ENCODE data around the gene SPINT2. TPM values are rescaled to one million over a fixed set of nuclear protein-coding genes. Genes with fewer than 3 reads are reported as not detected.

The SPINT2 gene
- total RNA-seq, 1 experiment from 2014 or later, result not detected

DNA sequence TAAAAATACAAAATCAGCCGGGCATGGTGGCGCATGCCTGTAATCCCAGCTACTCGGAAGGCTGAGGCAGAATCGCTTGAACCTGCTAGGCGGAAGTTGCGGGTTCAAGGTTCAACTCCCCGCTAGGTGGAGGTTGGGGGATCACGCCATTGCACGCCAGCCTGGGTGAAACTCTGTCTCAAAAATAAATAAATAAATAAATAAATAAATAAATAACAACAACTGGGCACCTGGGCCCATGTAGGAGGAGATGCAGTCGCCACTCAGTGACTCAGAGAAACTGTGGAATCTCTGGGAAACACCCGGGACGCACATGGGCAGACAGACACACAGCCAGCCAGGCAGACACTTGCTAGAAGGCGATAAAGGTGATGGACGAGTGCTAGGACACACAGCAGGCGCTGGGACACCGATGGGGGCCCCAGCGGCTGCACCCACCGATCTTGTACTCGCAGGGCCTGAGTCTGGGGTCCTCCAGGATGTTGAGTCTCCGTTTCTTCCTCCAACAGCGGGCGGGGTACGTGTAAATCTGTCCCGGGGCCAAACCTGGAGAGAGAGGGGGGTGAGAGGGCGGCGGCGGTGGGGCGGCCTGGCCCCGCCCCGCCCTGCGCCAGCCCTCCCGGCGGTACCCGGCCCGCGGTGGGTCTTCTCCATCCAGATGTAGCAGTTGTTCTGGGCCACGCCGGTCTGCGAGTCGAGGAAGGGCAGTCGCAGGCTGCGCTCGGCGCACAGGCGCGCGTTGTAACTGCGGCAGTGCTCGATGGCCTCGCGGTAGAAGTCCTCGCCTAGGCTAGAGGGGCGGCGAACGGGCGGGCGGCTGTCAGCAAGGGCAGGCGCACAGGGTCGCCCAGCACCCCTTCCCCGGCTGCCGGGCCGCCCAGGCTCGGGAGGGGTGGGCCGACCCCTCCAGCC is 42.2 kb upstream of the SPINT2 start:
- ChIA-PET CTCF (no interaction called here), POLR2A (ENCODE audit: low non-redundant PET) (no interaction called here)
- DNase-seq (ENCODE audit: low spot score), result no peak
- no peaks in the 10 kb centered on the region for H3K36me3 ChIP-seq (ENCODE audit: insufficient read depth, low read length, poor library complexity, severe bottlenecking)
- intact Hi-C loops (cut with micrococcal nuclease; ENCODE audit: unreplicated experiment), result loop anchor here (10.0 kb wide), 2 partner anchors 77 to 317 kb away; partner anchors contain the start of genes SIPA1L3 and WDR87
- H3K27me3 ChIP-seq (replicated peaks; ENCODE audit: insufficient read depth, low read depth, low read length, poor library complexity), result no peaks in the 10 kb centered on the region
- no peaks in the 10 kb centered on the region for H3K4me1 ChIP-seq (ENCODE audit: insufficient read depth, low read length, poor library complexity, severe bottlenecking)
- no peak overlapping the region for H3K27ac ChIP-seq (ENCODE audit: low read depth, low read length, poor library complexity, severe bottlenecking)
- no peaks in the 10 kb centered on the region for H3K9me3 ChIP-seq (ENCODE audit: low read depth, low read length, poor library complexity, severe bottlenecking)
- BruUV-seq (replicated peaks), result no TSS peak
- no peak overlapping the region for H3K4me3 ChIP-seq (ENCODE audit: low read depth, low read length, poor library complexity, severe bottlenecking)
- TF ChIP-seq EZH2 (IDR thresholded peaks at IDR 0.05; ENCODE audit: borderline replicate concordance, low read depth, low read length, poor library complexity, severe bottlenecking), result no peak
- TF ChIP-seq, protein P1, sequence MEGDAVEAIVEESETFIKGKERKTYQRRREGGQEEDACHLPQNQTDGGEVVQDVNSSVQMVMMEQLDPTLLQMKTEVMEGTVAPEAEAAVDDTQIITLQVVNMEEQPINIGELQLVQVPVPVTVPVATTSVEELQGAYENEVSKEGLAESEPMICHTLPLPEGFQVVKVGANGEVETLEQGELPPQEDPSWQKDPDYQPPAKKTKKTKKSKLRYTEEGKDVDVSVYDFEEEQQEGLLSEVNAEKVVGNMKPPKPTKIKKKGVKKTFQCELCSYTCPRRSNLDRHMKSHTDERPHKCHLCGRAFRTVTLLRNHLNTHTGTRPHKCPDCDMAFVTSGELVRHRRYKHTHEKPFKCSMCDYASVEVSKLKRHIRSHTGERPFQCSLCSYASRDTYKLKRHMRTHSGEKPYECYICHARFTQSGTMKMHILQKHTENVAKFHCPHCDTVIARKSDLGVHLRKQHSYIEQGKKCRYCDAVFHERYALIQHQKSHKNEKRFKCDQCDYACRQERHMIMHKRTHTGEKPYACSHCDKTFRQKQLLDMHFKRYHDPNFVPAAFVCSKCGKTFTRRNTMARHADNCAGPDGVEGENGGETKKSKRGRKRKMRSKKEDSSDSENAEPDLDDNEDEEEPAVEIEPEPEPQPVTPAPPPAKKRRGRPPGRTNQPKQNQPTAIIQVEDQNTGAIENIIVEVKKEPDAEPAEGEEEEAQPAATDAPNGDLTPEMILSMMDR (conservative IDR thresholded peaks at IDR 0.05; ENCODE audit: low read depth, low read length), result no peak

DNA sequence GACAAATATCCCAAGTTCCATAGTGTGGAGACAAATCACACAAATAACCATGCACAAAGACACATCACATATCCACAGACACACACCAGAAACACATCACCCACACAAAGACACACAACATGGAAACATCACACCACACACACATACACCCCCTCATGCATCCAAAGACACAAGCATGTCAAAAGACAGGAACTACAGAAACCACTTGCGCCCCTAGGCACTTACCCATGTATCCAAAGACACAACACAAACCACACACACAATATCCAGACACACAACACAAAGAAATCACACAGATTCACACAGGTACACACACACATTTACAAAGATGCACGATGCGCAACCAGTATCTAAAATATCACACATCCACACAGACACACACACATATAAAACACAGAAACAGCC is 41.3 kb upstream of the SPINT2 start:
- TSS peak; percentile 44 for BruUV-seq (replicated peaks)
- Histone ChIP-seq H3K4me1 (ENCODE audit: insufficient read depth, low read length, poor library complexity, severe bottlenecking) (no peaks in the 10 kb centered on the region), H3K9me3 (ENCODE audit: low read depth, low read length, poor library complexity, severe bottlenecking) (no peaks in the 10 kb centered on the region), H3K27ac (ENCODE audit: low read depth, low read length, poor library complexity, severe bottlenecking) (no peak overlapping the region), H3K4me3 (ENCODE audit: low read depth, low read length, poor library complexity, severe bottlenecking) (peak overlapping the region; percentile 74), H3K27me3 (replicated peaks; ENCODE audit: insufficient read depth, low read depth, low read length, poor library complexity) (no peaks in the 10 kb centered on the region), H3K36me3 (ENCODE audit: insufficient read depth, low read length, poor library complexity, severe bottlenecking) (no peaks in the 10 kb centered on the region)
- TF ChIP-seq, protein P1 (conservative IDR thresholded peaks at IDR 0.05; ENCODE audit: low read depth, low read length), result no peak
- TF ChIP-seq EZH2 (IDR thresholded peaks at IDR 0.05; ENCODE audit: borderline replicate concordance, low read depth, low read length, poor library complexity, severe bottlenecking), result no peak
- ChIA-PET POLR2A (ENCODE audit: low non-redundant PET) (no interaction called here), CTCF (no interaction called here)
- DNase-seq (ENCODE audit: low spot score), result no peak
- intact Hi-C loops (cut with micrococcal nuclease; ENCODE audit: unreplicated experiment), result loop anchor here (10.0 kb wide), 2 partner anchors 78 to 318 kb away; partner anchors contain the start of genes SIPA1L3 and WDR87

DNA sequence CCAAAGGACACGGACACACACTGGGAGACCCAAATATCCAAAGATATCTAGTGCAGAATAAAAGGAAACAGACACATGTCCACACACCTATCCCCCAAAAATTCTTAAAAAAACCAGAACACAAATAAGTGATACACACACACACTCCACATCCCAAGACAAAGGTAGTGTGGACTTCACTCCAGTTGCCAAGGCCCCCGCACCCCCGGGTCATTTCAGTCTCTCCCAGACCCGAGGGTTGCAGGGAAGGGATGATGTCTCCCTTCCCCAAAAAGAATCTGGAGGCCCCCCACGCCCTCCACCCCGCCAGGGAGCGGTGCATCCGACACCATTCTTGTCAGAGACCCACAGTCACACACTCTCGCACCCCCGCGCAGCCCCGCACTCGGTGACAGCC is 40.8 kb upstream of the SPINT2 start:
- no peak for TF ChIP-seq EZH2 (IDR thresholded peaks at IDR 0.05; ENCODE audit: borderline replicate concordance, low read depth, low read length, poor library complexity, severe bottlenecking)
- no peak overlapping the region for H3K27ac ChIP-seq (ENCODE audit: low read depth, low read length, poor library complexity, severe bottlenecking)
- DNase-seq (ENCODE audit: low spot score), result no peak

More for the DNA sequence above, 40.8 kb upstream of the SPINT2 start:
- intact Hi-C loops (cut with micrococcal nuclease; ENCODE audit: unreplicated experiment), result loop anchor here (10.0 kb wide), 2 partner anchors 79 to 319 kb away; partner anchors contain the start of genes SIPA1L3 and WDR87
- no TSS peak for BruUV-seq (replicated peaks)
- Histone ChIP-seq H3K36me3 (ENCODE audit: insufficient read depth, low read length, poor library complexity, severe bottlenecking) (no peaks in the 10 kb centered on the region), H3K4me3 (ENCODE audit: low read depth, low read length, poor library complexity, severe bottlenecking) (peak overlapping the region; percentile 74), H3K9me3 (ENCODE audit: low read depth, low read length, poor library complexity, severe bottlenecking) (no peaks in the 10 kb centered on the region), H3K4me1 (ENCODE audit: insufficient read depth, low read length, poor library complexity, severe bottlenecking) (no peaks in the 10 kb centered on the region), H3K27me3 (replicated peaks; ENCODE audit: insufficient read depth, low read depth, low read length, poor library complexity) (no peaks in the 10 kb centered on the region)
- ChIA-PET CTCF (no interaction called here), POLR2A (ENCODE audit: low non-redundant PET) (no interaction called here)

Measured in A673 (cell line).